IPS-NIHi7 (cell line): ENCODE measurements around the gene RPL18A.
"Not testable (repeated sequence)": the region's sequence is repeated elsewhere in the genome, so short reads cannot be mapped to it uniquely, and the experiment has no call there.

Experiments used
- DNase-seq: peaks from one replicate; pipeline ENCODE4 v3.0.0; 2012; ENCODE audit warnings: mixed read lengths; ENCODE audit errors: extremely low spot score

RPL18A gene

GRCh38 chr19:17866964-17867486 is 7.3 kb downstream of the RPL18A start:
- DNase-seq = no peak

- DNase-seq = peak; percentile 5
Observed at GRCh38 chr19:17868669-17869068, 9.0 kb downstream of the RPL18A start.

GRCh38 chr19:17869114-17869608 is 9.5 kb downstream of the RPL18A start:
- DNase-seq = peak; percentile 56

GRCh38 chr19:17871032-17871877 is 11.5 kb downstream of the RPL18A start:
- no peak for DNase-seq

GRCh38 chr19:17871878-17872250 is 12.2 kb downstream of the RPL18A start, which contains the start of gene SLC5A5:
Gene SLC5A5, plus strand, starts transcription at chr19:17871945. Its CDS starts 375 bp downstream, at chr19:17872320.
- no peak for DNase-seq

GRCh38 chr19:17872251-17873001 is 12.7 kb downstream of the RPL18A start:
- no peak for DNase-seq

- DNase-seq = peak; percentile 98
Observed at GRCh38 chr19:17873786-17874757, 14.4 kb downstream of the RPL18A start.

GRCh38 chr19:17874758-17875135 is 15.0 kb downstream of the RPL18A start:
- no peak for DNase-seq

- DNase-seq = no peak
Observed at GRCh38 chr19:17877696-17878095, 18.0 kb downstream of the RPL18A start.

- no peak for DNase-seq
Observed at GRCh38 chr19:17879466-17879865, 19.8 kb downstream of the RPL18A start.

- DNase-seq = no peak
Observed at GRCh38 chr19:17881701-17882100, 22.0 kb downstream of the RPL18A start.

GRCh38 chr19:17883627-17884410 is 24.1 kb downstream of the RPL18A start:
- peak; percentile 56 for DNase-seq

GRCh38 chr19:17886515-17886914 is 26.8 kb downstream of the RPL18A start:
- DNase-seq = no peak

GRCh38 chr19:17887221-17887620 is 27.5 kb downstream of the RPL18A start:
- not testable (repeated sequence) for DNase-seq

GRCh38 chr19:17888260-17888659 is 28.6 kb downstream of the RPL18A start:
- DNase-seq = no peak

- DNase-seq = peak; percentile 91
Observed at GRCh38 chr19:17889609-17890214, 30.0 kb downstream of the RPL18A start.

- no peak for DNase-seq
Observed at GRCh38 chr19:17893766-17894165, 34.1 kb downstream of the RPL18A start.

GRCh38 chr19:17902701-17903100 is 43.0 kb downstream of the RPL18A start:
- no peak for DNase-seq

GRCh38 chr19:17908244-17908643 is 48.5 kb downstream of the RPL18A start:
- no peak for DNase-seq
